ENCODE results near the gene CIITA. TPM values are rescaled to one million over a fixed set of nuclear protein-coding genes. Genes with fewer than 3 reads are reported as not detected.

Gene CIITA
- total and polyA plus RNA-seq, 9 of the 15 experiments (the other 6 are each of a cell fraction or from before 2014, with no cell fraction given), result 0.01 to 0.20 (median 0.11) TPM; not detected in 4

DNA sequence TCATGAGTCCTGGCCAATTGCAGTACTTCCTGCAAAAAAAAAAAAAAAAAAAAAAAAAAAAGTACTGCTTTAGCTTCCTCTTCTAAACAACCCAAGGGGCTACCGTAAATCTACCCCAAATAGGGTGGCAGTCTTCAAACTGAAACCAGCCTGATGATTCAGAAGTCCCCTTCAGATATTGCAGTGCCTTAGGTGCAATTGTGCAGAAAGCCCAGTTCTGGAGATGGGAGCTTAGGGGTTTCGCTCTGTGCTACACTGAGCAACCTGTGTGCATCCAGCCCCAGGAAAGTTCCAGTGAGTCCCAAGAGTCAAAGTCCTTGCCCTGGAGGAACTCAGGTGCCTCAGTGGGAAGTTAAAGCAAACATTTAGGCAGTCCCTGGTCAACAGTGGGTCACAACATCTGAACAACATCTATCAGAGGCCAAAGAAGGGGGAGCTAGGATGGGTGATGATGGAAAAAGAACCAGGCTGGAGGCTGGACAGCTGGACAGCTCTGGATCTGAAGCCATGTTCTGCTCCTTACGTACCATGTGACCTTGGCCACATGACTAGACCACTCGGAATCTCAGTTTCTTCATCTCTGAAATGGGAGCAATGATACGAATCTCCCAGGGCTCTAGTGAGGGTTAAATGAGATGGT lies 6.7 kb upstream of the CIITA start:
- ChIA-PET POLR2A (interaction anchor here (1.0 to 1.6 kb wide), 2 partner anchors 9 kb away, joined by 3 to 6 read pairs; no protein-coding TSS in a partner anchor), CTCF (ENCODE audit: low intra/inter-chr PET ratio) (no interaction called here)
- WGBS (ENCODE audit: insufficient coverage, low coverage, missing lambda C conversion rate), result 3% methylated on average over 5 of the region's 5 CpGs
- H3K27me3 ChIP-seq (ENCODE audit: control insufficient read depth in 2 of 2, insufficient read depth in 2 of 2, low read length in 2 of 2), result peaks cover 17 to 51% of the 10 kb centered on the region in 2 experiments; a peak in 4 of 5 replicates
- H3K27ac ChIP-seq (ENCODE audit: extremely low read depth, low read depth, low read length), result no peak overlapping the region
- H3K9ac ChIP-seq (ENCODE audit: insufficient read depth in 1 of 2, low read depth in 2 of 2, low read length in 2 of 2), result no peak overlapping the region
- in situ Hi-C loops (cut with MboI), result no loop called here
- BruUV-seq (replicated peaks), result no TSS peak
- peaks cover 6% of the 10 kb centered on the region; the same call in 1 of the 2 replicates for H4K20me1 ChIP-seq (replicated peaks; ENCODE audit: control insufficient read depth, insufficient read depth, low read length)
- H3K4me1 ChIP-seq (replicated peaks in 1 of 2; ENCODE audit: control insufficient read depth in 2 of 2, insufficient read depth in 2 of 2, low read length in 2 of 2), result no peaks in the 10 kb centered on the region; a peak in 1 of 5 replicates
- FAIRE-seq, result no peak
- H3K79me2 ChIP-seq (ENCODE audit: control insufficient read depth, insufficient read depth, low read length), result no peaks in the 10 kb centered on the region
- H3K9me1 ChIP-seq (ENCODE audit: control insufficient read depth, insufficient read depth, low read length), result peaks cover 3% of the 10 kb centered on the region
- H2AFZ ChIP-seq (ENCODE audit: low read depth, low read length), result no peak overlapping the region
- no peaks in the 10 kb centered on the region for H3K36me3 ChIP-seq (ENCODE audit: control insufficient read depth, insufficient read depth, low read length)
- intact Hi-C loops (cut with micrococcal nuclease), result no loop called here
- no peak overlapping the region for H3K4me2 ChIP-seq (ENCODE audit: insufficient read depth, low read length)
- no peaks in the 10 kb centered on the region for H3K9me3 ChIP-seq (replicated peaks; ENCODE audit: control insufficient read depth, insufficient read depth, low read depth, low read length)
- H3K4me3 ChIP-seq, result no peak overlapping the region
- DNase-seq (ENCODE audit: extremely low read depth in 1 of 4, low spot score in 3 of 4), result no peak
- no peak for ATAC-seq
- no peak for TF ChIP-seq MEF2D (tag; conservative IDR thresholded peaks at IDR 0.05; ENCODE audit: low read depth)
- TF ChIP-seq, protein P1, sequence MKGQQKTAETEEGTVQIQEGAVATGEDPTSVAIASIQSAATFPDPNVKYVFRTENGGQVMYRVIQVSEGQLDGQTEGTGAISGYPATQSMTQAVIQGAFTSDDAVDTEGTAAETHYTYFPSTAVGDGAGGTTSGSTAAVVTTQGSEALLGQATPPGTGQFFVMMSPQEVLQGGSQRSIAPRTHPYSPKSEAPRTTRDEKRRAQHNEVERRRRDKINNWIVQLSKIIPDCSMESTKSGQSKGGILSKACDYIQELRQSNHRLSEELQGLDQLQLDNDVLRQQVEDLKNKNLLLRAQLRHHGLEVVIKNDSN (CRISPR knock-in tag; IDR thresholded peaks at IDR 0.05), result peak; percentile 58; the same call in 1 of the 2 replicates
- TF ChIP-seq RAD51 (IDR thresholded peaks at IDR 0.05; ENCODE audit: borderline replicate concordance, low read depth), result 0 out of 2 replicates have a peak, but pooled peaks have one; percentile 27
- TF ChIP-seq SRSF9 (IDR thresholded peaks at IDR 0.05; ENCODE audit: borderline replicate concordance, low read depth, low read length), result no peak
- TF ChIP-seq, protein P2, sequence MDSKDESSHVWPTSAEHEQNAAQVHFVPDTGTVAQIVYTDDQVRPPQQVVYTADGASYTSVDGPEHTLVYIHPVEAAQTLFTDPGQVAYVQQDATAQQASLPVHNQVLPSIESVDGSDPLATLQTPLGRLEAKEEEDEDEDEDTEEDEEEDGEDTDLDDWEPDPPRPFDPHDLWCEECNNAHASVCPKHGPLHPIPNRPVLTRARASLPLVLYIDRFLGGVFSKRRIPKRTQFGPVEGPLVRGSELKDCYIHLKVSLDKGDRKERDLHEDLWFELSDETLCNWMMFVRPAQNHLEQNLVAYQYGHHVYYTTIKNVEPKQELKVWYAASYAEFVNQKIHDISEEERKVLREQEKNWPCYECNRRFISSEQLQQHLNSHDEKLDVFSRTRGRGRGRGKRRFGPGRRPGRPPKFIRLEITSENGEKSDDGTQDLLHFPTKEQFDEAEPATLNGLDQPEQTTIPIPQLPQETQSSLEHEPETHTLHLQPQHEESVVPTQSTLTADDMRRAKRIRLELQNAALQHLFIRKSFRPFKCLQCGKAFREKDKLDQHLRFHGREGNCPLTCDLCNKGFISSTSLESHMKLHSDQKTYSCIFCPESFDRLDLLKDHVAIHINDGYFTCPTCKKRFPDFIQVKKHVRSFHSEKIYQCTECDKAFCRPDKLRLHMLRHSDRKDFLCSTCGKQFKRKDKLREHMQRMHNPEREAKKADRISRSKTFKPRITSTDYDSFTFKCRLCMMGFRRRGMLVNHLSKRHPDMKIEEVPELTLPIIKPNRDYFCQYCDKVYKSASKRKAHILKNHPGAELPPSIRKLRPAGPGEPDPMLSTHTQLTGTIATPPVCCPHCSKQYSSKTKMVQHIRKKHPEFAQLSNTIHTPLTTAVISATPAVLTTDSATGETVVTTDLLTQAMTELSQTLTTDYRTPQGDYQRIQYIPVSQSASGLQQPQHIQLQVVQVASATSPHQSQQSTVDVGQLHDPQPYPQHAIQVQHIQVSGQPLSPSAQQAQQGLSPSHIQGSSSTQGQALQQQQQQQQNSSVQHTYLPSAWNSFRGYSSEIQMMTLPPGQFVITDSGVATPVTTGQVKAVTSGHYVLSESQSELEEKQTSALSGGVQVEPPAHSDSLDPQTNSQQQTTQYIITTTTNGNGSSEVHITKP (IDR thresholded peaks at IDR 0.05; ENCODE audit: partially characterized antibody), result no peak
- no peak for TF ChIP-seq NR3C1 (CRISPR knock-in tag; IDR thresholded peaks at IDR 0.05)
- TF ChIP-seq KAT8 (IDR thresholded peaks at IDR 0.05; ENCODE audit: low read depth), result no peak
- no peak for TF ChIP-seq FOXA1 (IDR thresholded peaks at IDR 0.05; ENCODE audit: borderline replicate concordance)
- TF ChIP-seq, protein P3, sequence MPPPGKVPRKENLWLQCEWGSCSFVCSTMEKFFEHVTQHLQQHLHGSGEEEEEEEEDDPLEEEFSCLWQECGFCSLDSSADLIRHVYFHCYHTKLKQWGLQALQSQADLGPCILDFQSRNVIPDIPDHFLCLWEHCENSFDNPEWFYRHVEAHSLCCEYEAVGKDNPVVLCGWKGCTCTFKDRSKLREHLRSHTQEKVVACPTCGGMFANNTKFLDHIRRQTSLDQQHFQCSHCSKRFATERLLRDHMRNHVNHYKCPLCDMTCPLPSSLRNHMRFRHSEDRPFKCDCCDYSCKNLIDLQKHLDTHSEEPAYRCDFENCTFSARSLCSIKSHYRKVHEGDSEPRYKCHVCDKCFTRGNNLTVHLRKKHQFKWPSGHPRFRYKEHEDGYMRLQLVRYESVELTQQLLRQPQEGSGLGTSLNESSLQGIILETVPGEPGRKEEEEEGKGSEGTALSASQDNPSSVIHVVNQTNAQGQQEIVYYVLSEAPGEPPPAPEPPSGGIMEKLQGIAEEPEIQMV (tag; conservative IDR thresholded peaks at IDR 0.05; ENCODE audit: low read depth), result no peak
- TF ChIP-seq, protein P4, sequence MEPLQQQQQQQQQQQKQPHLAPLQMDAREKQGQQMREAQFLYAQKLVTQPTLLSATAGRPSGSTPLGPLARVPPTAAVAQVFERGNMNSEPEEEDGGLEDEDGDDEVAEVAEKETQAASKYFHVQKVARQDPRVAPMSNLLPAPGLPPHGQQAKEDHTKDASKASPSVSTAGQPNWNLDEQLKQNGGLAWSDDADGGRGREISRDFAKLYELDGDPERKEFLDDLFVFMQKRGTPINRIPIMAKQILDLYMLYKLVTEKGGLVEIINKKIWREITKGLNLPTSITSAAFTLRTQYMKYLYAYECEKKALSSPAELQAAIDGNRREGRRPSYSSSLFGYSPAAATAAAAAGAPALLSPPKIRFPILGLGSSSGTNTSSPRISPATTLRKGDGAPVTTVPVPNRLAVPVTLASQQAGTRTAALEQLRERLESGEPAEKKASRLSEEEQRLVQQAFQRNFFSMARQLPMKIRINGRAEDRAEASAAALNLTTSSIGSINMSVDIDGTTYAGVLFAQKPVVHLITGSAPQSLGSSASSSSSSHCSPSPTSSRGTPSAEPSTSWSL (CRISPR knock-in tag; IDR thresholded peaks at IDR 0.05; ENCODE audit: borderline replicate concordance), result no peak
- TF ChIP-seq NUFIP1 (IDR thresholded peaks at IDR 0.05; ENCODE audit: partially characterized antibody), result no peak
- TF ChIP-seq MIER1 (IDR thresholded peaks at IDR 0.05; ENCODE audit: low read depth), result no peak
